Gastroesophageal sphincter (tissue), 3 donors: ENCODE data around the gene LRIT2.

ENCODE experiments used
- CTCF ChIP-seq, 4 experiments: fragments of 200-600 bp in 2 of 4; fragments of 450-650 bp in 2 of 4; sonication (generic) in 1 of 4; IDR thresholded peaks; one replicate each; pipeline ENCODE4 v1.5.1; 2017 to 2019; ENCODE audit warnings: antibody characterized with exemption in 4 of 4, mild to moderate bottlenecking in 2 of 4, moderate library complexity in 2 of 4
- POLR2AphosphoS5 ChIP-seq: sonication (generic); formaldehyde crosslinking; IDR thresholded peaks from one replicate; pipeline ENCODE4 v1.6.1; 2017; ENCODE audit warnings: antibody characterized with exemption

GRCh38 chr10:84262190-84262956 lies 37.0 kb upstream of the LRIT2 start:
- no peak for TF ChIP-seq POLR2AphosphoS5
- TF ChIP-seq CTCF (IDR thresholded peaks at IDR 0.05), result no peak
